NCI-H1436 treated with DMSO at 0.1 percent for 48 hours (cell line): ENCODE results near the gene NAT14.
"Not testable (repeated sequence)": the region's sequence is repeated elsewhere in the genome, so short reads cannot be mapped to it uniquely, and the experiment has no call there.

Source experiments
- DNase-seq: peaks from one replicate; lab custom pipeline; 2025; lab: John Stamatoyannopoulos, UW

NAT14 gene

DNA sequence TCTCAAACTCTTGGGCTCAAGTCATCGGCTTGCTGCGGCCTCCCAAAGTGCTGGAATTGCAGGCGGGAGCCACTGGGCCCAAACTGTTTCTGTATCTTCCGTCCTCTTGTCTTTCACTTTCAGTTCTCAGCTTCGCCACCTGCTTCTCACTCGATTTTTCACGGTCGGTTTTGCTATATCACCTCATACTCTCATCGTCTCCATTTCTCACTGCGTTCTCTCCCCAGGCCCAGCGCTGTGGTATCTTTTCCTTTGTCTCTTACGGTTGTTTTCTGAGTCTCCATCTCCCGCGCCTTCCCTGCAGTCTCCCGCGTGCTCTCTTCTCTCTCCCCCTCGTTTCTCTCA lies 18.1 kb downstream of the NAT14 start:
- DNase-seq, result no peak

DNA sequence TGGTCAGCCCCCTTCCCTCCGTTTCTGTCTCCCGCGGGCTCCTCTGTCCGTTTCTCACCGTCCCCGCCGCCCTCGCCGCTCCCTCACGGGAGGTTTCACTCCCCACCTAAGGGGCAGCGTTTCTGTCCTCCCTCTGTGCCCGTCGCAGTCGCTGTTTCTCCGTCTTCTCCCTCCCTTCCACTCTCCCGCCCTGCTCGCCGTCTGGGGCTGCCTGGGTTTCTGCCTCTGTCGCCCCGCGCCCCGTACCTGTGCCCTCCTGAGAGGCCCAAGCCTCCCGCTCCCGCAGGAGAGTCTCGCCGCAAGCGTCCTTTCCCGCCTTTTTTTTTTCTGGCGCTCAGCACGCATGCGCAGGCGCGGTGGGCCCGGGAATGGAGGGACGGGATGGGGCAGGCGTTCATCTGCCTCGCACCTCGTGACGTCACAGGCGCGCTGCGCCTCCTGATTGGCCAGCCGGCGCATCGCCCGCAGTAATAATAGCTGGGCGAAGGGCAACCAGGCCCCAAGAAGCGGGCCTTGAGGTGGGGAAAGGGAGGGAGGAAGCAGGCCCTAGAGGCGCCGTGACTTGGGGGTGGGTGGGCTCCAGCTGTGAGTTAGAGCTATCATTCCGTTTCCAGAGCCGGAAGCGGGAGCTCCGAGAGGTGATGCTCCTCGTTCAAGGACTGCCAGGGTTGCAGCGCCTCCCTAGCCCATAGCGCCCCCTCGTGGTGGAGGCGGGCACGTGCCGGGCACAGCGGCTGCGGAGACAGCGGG lies 18.7 kb downstream of the NAT14 start:
- peak; percentile 9 for DNase-seq

DNA sequence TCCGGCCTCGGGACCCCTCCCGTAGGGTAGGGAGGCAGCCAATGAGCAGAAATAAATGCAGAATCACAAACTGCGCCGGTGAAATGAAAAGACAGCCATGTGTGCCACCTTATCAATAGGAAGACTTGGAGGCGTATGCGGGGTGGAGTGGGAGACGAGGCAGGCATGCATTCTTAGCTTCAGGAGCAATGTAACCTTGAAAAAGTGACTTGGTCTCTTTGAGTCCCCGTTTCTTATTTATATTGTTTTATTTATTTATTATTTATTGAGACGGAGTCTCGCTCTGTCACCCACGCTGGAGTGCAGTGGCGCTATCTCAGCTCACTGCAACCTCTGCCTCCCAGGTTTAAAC lies 19.2 kb downstream of the NAT14 start:
- DNase-seq, result no peak

DNA sequence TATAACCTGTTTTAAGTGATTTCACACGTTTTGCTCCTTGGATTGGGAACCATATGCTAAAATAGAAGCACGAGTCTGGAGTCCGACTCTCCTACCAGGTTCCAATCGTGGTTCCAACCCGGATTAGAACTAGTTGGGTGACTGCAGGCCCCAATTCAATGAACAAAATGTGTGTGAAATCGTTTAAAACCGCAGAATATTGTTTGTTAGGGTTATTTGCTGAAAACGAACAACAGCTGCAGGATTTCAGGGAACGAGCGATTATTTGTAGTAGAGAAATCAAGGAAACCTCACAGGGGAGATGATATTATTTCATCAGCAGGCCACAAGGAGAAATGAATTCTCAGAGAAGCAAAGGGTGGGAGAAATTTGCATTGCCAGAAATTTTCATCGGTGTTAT lies 20.0 kb downstream of the NAT14 start:
- DNase-seq, result no peak

DNA sequence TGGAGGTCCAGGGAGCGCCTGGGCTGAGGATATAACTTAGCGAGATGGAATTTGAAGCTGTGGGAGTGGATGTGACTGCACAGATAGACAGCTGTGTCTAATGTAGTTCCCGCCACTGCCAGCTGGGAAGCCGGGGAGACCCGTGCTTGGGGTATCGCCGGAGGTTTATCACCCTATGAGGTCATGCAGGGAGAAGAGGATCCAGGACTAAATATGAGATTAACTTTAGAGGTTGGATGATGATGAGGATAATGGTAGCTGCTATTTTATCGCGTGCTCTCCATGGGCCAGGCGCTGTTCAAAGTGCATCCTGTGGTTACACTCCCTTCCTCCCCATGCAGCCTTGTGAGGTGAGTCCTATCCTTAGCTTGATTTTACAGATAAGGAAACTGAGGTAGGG lies 23.1 kb downstream of the NAT14 start:
- no peak for DNase-seq

DNA sequence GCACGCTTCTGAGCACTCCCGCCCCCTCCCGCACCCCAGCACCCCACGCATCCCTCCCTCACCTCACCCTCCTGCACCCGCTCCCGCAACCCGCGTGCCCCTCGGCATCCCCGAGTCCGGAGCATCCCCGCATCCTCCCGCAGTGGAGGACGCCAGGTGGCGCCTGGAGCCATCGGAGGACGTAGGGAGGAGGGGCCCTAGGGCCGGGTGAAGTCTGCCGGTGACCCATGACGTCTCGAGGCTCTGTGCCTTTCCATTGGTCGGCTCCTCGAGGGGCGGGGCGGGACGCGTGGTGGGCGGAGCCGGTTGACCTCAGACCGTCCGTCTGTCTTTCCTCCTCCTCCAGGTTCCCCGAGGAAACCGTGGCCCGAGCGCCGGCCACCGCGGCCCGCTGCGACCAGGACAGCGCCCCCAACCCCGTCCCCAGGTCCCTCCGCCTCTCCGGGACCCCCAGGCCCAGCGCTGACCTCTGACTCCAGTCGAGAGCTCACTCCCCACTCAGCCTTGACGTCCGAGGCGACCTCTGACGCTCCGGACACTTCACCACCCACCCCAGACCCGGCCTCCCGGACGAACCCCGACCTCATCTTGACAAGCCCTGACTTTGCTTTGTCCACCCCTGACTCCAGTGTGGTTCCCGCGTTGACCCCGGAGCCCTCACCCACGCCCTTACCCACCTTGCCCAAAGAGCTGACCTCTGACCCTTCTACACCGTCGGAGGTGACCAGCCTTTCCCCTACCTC lies 32.1 kb downstream of the NAT14 start:
- peak; percentile 83 for DNase-seq

DNA sequence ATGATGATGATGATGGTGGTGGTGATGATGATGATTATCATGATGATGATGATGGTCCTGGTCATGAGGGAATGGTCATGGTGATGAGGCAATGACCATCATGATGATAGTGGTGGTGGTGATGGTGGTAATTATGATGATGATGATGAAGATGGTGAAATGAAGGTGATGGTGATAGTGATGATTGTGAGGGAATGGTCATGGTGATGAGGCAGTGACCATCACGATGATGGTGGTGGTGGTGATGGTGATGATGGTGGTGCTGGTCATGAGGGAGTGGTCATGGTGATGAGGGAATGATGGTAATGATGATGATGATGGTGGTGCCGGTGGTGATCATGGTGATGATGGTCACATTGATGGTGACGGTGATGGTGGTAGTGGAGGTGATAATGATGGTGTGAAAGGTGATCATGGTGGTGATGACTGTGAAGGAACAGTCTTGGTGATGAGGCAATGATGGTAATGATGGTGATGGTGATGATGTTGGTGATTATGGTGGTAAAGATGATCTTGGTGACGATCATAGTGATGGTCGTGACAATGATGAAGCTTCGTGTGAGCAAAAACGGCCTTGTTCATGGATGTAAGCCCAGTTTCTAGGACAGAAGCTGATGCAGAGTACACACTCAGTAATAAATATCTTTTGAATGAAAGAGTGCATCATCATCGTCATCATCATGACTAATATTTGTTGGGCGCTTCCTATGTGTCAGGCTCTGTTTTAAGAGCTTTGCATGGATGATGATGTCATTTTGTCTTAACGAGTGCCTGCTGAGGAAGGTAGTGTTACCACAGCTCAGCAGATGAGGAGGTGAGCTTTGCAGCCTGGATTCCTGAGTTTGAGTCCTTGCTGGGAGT lies 34.7 kb downstream of the NAT14 start:
- DNase-seq, result no peak

DNA sequence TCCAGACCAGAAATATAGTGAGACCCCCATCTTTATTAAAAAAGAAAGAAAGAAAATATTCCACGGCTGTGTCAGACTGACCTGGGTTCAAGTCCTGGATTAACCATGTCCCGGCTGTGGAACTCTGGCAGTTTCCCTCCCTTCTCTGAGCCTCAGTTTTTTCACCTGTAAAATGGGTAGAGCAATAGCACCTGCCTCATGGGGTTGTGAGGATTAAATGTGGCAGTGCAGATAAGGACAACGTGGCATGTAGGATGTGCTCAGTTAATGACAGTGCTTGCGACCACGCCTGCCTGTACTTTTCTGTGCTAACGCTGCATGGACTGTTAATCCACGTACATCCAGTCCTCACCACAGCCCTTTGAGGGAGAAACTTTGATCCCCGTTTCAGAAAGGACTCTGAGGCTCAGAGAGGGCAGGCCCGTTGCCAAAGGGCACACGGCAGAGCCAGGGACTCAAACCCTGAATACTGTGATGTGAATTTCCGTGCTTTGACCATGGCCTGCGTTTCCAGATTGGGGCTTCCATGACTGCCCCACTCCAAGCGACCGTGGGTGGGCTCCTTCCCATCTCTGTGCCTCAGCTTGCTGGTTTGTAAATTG lies 35.8 kb downstream of the NAT14 start:
- DNase-seq, result no peak

DNA sequence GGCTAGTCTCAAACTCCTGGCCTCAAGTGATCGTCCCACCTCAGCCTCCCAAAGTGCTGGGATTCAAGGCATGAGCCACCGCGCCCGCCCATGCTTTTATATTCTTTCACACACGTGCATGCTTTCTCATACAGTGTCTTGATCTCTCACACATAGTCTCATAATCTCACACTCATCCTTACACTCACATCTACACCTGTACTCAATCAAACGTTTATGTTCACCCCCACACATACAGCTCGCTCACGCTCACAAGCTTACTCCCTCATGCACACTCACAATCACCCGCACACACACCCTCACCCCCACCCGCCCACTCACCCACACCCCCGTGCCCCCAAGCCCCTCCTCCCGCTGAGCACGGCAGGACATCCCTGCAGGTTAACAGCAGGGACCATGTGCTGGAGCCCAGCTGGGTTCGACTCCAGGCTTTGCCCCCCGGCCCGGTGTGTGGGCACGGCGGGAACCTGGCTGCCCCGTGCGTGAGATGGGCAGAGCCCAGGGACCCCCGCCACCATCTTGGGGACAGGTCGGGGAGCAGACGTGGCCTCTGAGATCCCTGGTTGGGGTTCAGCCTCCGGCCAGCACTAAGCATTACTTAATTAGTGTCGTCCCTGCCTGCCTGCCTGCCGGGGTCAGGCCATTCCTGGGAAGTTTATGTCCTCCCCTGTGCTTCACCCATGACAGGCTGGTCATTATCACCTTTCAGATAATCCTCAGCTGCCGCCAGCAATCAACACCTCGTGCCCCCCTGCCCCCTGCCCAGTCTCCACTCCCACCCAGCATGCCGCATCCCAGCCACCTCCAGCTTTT lies 40.5 kb downstream of the NAT14 start:
- DNase-seq, result no peak

DNA sequence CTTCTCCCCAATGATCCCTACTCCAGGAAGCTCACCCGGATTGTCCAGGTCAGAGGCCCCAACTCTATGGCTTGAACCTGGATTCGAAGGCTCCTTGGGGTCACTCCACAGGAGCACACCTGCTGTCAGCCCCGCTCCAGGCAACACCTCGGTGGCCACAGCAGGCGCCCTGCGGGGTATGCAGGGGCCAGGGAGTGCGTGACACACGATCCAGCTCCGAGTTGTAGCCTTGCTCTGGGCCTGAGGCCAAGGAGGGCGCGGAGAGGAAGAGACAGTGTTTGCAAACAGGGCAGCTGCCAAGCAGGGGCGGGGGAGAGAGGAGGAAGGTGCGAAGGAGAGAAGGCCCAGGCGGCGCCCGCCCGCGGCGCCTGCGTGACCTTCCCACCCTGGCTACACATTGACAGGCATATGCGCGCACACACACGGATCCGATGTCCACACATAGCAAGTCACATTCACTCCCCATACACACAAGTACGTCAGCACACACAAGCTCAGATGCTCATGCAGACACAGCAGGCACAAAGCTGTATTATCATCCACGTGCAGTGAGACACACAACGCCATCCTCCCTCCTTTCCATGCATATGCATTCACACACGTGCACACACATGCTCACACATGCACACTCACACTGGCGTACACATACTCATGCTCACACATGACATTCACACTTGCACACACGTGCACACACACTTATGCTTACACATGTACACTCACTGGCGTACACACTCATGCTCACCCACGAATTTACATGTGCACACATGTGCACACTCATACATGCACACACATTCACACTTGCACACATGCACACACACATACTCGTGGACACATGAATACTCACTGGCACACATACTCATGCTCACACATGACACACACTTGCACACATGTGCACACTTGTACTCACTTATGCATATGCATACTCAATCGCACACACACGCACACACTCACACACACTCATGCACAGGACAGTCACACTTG lies 41.5 kb downstream of the NAT14 start:
- DNase-seq, result peak; percentile 15

DNA sequence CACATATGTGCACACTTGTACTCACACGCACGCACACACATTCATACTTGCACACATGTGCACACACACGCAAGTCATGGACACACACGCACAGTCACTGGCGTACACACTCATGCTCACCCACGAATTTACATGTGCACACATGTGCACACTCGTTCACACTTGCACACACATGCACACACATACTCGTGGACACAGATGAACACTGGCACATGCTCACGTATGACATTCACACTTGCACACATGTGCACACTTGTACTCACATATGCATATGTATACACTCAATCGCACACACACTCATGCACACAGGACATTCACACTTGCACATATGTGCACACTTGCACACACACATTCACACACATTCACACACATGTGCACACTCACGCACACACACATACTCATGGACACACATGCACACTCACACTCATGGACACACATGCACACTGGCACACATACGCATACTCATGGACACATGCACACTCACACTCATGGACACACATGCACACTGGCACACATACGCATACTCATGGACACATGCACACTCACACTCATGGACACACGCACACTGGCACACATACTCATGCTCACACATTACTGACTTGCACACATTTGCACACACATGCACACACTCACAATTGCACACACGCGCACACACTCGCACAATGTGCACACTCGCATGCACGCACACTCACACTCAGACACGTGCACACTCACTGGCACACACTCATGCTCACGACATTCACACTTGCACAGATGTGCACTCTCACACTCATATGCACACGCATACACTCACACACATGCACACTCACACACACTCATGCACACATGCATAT lies 42.4 kb downstream of the NAT14 start:
- no peak for DNase-seq

DNA sequence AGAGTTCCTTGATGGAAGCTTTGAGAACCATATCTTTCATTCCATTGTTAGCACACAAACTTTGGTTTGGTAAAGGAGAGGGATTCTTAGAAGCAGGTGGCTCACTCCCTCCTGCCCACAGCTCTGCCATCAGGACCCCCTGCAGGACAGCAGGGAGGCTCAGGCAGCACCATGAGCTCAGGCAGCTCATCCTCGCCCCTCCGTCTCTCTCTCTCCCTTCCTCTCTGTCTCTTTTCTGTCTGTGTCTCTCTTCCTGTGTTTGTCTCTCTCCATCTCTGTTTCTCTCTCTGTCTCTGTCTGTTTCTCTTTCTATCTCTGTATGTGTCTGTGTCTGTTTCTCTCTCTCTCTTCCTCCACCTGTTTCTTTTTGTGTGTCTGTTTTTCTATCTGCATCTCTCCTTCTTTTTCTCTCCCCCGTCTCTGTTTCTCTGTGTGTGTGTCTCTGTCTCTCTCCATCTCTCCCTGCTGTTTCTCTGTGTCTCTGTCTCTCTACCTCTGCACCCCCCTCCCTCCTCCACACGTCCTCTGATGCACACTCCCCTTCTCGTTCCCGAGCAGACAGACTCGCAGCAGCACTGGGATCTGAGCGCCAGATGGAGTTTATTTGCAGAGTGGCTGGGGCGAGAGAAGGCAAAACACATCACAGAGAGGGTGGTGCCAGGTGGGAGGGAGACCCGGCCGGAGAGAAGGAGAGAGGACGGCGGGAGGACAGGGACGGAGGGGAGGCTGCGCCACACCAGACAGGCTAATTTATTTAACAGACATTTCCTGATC lies 43.2 kb downstream of the NAT14 start:
- no peak for DNase-seq

DNA sequence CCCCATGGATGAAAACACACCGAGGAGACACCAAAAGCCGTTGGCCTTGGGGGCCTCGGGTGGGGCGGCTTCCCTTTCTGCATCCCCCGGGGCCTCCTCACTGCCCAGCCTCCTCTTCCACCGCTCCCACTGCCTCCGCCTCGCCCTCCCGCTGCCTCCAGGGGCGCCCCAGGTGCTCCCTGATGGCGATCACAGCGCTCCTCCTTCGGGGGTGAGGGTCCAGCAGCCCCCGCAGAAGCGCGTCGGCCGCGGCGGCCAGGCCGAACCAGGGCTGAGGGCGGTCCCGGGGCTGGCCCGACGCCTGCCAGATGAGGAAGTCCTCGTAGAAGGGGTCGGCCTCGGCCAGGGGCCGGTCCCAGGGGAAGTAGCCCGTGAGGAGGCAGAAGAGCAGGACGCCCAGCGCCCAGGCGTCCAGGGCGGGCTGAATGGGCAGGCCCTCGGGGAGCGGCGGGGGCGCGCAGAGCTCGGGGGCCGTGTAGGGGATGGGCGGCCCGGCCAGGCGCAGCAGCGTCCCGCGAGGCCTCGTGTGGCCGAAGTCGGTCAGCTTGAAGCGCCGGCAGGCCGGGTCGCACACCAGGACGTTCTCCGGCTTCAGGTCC lies 44.7 kb downstream of the NAT14 start:
- DNase-seq, result no peak

DNA sequence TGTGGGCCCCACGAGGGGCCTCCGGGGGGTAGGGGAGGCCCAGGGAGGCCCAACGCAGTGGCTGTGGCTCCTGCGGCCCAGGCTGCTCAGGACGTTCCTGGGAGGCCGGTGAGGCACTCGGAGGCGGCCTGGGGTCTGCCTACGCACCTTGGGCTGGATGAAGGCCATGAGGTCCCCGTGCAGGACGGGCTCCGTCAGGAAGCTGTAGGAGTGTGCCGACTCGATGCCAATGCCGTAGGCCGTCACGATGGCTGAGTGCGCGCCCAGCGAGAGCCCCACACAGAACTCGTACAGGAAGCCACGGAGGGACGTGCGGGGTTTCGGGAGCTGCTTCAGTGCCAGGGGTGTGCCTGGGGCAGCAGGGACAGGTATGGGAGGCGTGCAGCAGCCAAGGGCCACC lies 46.0 kb downstream of the NAT14 start:
- DNase-seq, result no peak

DNA sequence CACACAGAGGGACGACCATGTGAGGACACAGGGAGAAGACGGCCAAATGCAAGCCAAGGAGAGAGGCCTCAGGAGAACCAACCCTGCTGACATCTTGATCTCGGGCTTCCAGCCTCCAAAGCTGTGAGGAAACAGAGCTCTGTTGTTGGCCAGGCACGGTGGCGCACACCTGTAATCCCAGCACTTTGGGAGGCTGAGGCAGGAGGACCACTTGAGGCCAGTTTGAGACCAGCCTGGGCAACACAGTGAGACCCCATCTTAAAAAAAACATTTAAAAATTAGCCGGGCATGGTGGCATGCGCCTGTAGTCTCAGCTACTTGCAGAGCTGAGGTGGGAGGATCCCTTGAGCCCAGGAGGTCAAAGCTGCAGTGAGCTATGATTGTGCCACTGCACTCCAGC lies 49.3 kb downstream of the NAT14 start:
- DNase-seq, result not testable (repeated sequence)

DNA sequence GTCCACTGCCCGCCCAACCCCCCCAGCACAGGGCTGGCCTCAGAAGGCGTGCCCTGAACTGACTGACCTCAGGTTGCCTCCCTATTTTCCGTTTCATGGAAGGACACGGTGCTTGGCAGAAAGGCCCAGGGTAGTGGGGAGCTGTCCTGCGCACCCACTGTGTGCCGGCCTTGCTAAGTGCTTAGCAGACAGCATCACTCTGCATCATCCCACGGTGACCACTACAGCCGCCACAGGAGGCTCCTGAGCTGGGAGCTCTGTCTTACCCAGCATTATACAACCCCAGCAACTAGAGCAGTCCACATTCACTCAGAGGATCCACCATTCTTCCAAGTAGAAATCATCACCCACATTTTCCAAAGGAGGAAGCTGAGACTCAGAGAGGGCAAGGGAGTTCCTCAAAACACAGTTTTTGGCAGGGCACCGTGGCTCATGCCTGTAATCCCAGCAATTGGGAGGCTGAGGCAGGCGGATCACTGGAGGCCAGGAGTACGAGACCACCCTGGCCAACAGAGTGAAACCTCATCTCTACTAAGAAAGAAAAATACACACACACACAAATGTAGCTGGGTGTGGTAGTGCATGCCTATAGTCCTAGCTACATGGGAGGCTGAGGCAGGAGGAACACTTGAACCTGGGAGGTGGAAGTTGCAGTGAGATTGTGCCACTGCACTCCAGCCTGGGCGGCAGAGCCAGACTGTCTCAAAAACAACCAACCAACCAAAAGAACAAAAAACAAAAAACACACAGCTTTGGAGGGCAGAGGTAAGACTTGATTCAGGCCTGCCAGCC lies 50.4 kb downstream of the NAT14 start:
- DNase-seq, result no peak

DNA sequence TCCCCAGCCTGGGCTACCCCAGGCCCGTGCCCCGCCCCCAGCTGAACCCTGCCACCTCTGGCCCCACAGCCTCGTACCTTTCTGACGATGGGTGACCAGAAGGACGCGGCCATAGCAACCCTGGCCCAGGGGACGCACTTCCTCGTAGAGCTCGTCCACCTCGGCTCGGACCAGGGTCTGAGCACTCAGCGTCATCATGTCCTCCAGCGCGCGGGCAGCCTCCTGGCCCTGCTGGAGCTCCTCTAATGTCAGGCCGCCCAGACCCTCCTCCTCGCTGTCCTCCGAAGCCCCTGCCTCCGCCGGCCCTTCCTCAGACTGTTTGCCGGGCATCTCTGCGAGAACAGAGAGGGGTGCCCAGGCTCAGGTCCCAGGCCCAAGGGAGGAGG lies 51.0 kb downstream of the NAT14 start:
- DNase-seq, result no peak

DNA sequence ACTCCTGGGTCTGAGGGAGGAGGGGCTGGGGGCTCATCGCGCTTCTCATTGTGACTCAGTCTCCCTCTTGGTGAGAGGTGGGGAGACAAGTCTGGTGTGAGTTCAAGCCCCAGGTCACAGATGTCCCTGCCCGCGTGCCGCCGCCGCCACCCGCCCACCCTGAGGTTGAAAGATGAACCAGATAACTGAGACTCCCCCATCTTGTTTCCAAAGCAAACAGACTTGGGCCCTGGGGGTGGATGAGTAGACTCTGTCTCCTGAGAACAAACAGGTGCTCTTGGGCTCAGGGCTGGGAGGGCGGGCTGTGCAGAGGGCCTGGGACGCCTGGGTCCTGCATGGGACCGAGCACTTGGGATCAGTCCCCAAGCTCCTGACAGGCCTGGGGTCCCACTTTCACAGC lies 51.4 kb downstream of the NAT14 start:
- DNase-seq, result no peak
